HG03520 (cell line): ENCODE results near the gene SLC35F4.
"Not testable (repeated sequence)": the region's sequence is repeated elsewhere in the genome, so short reads cannot be mapped to it uniquely, and the experiment has no call there.

Experiments
- ATAC-seq: cut with Tn5 transposase; IDR thresholded peaks from one replicate; pipeline ENCODE4 v1.9.1; 2021; ENCODE audit warnings: mild to moderate bottlenecking, moderate library complexity; ENCODE audit not compliant: unreplicated experiment

SLC35F4 gene

DNA sequence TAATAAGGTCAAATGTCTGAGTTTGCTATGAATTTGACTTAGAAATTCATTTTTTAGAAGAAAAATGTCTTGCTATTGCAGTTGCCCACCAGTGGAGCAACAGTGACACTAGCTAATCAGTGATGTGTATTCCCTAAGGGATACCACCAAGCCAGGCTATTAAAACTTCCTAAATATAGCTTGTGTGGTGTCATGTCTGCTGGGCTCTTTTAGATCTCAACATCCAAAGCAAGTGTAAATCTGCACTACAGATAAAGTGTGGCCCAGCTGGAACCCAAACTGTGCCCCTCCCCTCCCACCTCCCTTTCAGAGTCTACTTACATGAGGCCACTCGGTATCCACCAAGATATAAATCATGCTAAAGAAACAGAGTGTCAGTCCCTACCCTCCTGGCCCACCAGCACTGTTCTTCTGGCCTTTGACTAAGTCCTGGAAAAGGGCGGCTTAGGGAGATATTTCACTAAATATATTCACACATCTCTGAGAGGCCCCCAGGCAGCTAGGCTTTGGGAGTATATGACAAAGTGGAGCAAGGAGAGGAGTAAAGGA lies 53.8 kb downstream of the SLC35F4 start:
- ATAC-seq: no peak

DNA sequence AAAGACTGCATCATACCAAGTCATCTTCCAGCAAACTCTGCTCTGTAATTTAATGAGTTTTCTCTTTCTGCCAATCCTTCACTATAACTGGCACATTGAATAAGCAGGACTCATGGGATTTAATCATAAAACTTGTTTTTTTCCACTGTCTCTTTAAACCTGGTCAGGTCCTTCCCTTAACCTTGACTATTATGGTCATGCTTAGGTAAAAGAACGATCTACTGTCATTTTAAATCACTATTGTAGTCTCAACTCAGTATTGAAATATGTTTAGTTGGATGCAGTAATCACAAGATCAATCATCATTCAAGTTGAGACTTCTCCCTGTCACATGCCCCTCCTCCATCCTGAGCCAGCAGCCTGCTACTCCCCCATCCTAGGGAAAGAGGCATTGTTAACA lies 56.1 kb downstream of the SLC35F4 start:
- ATAC-seq: no peak

DNA sequence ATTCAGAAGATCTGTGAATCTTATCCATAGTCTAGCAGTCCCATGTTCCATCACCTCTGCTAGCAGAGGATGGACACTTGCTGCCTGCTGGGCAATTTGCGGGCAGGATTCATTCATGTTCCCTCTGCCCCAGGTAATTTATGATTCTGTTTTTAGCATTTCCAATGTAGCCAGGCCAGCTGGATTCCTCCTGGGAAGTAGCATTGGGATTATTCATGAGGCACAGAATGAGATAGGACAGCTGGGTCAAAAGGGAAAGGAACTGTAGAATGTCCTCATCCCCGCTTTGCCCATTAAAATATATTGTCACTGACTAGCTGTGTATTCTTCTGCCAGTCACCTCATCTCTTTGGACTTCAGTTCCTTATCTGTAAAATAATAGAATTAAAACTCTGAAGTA lies 68.7 kb downstream of the SLC35F4 start:
- ATAC-seq: no peak

DNA sequence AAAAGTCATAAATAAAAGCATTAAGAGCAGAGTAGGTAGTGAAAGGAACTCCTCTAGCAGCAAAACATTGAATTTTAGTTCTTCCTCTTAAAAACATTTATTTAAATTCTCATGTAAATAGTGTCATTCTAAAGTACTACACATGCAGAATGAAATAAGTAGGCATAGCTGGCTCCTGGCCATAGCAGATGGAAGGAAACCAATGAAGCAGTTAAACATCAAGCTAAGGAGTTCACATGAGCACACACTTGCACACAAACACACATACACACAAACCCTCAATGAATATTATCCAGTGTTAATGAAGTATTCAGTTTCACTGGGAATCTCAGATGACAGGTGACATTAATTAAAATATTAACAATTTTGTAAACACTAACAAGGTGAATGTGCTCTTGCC lies 69.3 kb downstream of the SLC35F4 start:
- ATAC-seq: no peak

DNA sequence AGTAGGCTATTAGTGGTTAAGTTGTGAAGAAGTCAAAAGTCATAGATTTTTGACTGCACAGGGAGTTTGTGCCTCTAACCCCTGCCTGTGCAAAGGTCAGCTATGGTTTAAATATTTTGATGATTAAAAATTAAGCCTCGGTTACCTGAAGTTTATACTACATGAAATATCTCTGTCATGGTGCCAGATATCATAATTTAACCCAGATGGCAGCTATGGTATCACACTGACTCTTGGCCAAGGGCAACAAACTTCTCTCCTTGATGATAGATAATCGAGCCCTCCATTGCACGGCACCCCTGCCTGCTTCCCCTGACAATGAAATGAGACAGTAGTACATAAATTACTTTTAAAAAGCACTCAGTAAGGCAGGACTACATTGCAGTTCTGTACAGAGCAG lies 80.8 kb downstream of the SLC35F4 start:
- no peak for ATAC-seq

DNA sequence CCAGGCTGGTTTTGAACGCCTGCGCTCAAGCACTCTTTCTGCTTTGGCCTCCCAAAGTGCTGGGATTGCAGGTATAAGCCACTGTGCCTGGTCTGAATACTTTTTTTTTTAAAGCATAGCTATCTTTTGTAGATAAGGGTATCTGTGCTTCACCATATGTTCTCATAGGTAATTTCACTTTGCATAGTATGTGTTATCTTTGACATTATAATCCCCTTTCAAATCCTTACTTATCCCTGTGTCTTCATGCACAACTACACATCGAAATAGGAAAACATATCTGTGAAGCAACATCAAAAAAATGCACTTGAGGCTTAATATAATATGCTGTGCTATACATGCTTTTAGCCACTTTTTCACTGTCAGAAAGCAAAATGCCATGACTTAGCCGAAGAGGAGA lies 94.1 kb downstream of the SLC35F4 start:
- no peak for ATAC-seq

DNA sequence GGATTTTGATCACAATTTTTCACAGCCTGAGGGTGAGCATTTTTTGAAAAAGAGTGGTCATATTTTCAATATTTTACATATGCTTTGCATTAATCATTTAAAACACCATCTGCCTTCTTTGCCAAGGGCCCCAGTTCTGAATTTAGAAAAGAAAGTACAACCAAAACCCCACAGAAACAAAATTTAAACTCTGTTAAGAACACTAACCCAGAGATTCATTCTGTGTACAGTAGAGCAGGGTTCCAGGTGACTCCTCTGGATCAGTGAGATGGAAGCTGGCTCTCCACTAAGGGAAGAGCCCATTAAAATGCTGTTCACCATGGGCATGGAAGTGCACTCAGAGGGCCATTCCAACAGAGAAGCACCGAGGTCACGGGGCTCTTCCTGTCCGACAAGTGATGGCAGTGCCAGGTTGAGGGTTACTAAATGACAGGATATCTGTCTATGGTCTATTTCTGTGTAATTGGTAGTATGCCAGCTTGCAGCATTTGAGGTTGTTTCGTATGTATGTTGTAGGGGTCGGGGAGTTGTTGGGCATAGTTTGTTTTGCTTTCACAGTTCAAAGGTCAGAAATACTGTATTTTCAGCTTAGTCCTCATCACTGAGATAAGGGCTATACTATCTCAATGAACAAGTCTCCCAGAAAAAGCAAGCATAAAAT lies 95.9 kb downstream of the SLC35F4 start:
- no peak for ATAC-seq

DNA sequence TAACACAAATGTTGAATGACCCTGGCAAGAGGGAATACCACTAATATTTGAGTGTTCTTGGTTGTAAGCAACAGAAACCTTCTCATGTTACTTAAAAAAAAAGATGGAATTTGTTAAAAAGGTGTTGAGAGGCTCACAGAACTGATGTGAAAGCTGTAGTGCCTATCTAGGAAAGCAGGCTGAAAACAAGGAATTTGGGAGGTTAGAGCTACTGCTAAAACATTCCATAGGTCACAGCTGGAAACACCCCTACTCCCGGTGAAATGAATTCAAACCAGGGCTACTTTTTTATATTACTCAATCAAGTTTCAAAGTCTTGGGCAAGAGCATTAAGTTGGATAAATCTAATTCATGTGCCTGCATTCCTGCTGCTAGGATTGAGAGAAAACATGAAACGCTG lies 104.1 kb downstream of the SLC35F4 start:
- no peak for ATAC-seq

DNA sequence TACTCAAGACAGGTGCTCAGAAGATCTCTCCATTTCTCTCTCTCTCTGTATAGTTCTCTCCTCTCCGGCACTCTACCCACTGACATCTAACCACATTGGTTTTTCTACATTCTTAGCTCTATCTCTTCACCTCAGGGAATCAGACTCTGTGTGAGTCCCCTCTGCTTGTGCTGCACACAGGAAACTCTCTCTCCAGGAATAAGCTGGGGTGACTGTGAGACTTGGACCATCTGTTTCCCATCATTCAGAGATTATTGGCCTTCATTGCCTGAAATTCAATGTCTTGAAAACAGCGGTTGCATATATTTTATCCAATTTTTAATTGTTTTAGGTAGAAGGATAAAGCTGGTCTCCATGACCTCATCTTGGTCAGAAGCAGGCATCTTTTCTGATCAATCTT lies 105.0 kb downstream of the SLC35F4 start:
- ATAC-seq: no peak

DNA sequence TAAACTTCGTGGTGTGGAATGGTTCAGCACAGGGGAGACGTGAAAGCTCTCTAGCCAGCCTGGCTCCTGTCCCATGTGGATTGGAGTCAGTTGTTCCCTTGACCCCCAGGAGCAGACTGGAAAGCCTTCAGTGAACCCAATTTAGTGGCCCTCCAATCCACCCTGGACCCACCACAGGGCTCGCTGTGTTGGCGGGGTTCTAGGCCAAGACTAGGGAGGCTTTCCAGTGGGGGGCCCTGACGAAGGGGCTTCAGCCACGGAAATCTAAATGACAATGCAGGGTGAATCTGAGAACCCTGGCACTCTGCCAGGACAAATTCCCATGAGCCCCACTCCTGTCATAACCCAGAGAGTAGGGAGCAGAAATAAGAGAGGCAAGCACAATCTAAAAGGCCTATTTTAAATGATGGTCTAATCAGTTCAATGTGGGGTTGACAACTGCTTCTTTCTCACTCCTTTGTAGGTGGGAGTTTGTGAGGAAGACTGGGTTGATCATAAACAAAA lies 110.8 kb downstream of the SLC35F4 start:
- no peak for ATAC-seq

DNA sequence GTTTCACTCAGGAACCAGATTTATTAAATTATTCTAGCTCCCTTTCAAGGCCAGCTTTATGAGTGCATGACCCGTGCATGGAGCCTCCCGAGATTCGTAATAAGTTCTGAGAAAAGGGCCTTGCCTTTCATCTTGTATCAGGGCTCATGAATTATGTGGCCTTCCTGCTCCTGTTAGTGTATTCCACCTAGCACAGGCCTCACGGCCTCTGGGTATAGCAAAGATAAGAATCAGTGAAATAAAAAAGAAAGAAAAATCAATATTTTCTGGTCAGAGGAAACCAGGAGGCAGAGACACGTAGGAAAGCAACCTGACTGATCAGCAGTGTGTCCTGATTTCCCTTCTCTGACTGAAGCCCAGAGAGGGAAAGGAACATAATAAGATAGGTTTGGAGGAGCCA lies 111.4 kb downstream of the SLC35F4 start:
- no peak for ATAC-seq

DNA sequence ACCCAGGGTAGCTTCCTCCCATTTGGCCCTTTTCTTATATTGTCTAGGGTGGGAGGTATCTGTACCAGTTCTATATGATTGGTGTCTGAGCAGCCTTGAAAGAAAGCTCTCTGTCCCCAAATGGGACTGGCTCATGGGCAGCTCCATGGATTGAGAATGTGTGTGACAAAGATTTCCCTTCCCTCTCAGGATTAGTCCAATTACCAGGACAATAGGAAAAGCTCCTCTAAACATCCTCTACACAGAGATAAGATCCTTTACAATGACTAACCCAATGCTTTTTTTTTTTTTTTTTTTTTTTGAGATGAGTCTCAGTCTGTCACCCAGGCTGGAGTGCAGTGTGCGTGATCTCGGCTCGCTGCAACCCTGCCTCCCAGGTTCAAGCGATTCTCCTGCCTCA lies 112.1 kb downstream of the SLC35F4 start:
- ATAC-seq: no peak

DNA sequence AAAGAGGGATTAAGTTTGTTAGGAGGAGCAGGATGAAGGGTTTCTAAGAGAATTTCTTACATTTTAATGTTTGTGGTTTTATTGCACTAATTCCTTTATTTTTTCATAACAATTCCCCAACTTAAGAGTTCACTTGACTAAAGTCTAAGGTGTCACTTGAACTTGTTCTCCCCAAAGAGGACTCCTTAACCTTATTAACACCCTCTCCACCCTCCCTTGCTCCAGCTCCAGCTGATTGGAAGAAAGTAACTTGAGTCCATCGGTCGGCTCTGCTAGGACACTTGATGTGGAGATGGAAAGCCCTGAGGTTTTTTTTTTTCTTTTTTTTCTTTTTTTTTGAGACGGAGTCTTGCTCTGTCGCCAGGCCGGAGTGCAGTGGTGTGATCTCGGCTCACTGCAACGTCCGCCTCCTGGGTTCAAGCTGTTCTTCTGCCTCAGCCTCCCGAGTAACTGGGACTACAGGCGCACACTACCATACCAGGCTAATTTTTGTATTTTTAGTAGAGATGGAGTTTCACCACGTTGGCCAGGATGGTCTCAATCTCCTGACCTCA lies 113.7 kb downstream of the SLC35F4 start:
- ATAC-seq: not testable (repeated sequence)

DNA sequence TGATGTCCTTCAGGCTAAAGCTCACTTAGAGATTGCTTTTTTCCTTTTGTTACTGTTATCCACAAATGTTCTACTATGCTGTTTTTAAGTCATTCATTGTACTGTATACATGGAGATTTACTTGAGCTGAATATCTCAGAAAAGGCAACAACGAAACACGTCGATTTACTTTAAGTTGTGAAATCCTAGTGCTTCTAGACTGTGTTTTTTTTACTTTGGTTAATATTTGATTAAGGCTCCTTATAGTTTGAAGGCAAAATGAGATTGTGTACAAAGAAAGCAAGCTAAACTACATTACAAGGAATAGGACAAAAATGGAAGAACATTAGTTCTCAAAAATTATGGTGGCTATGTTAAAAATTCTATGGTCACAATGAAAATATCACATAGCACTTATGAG lies 114.5 kb downstream of the SLC35F4 start:
- no peak for ATAC-seq

DNA sequence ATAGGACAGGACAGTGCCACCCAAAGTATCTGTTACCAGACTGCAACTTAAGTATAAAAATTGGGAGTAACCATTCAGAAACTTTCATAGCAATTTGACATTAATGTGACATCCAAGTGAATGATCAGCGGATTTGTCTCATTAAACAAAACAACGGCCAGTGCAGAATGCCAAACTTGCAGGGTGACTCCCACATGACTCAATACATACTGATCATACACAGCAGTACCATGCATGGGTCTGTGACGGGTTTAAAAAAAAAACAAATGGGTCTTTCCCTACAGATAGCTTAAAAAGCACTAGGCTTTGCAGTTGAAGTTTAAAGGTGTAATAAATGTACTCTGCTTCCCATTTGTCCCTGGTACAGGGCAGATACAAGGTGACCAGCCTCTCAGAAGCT lies 116.6 kb downstream of the SLC35F4 start:
- no peak for ATAC-seq

DNA sequence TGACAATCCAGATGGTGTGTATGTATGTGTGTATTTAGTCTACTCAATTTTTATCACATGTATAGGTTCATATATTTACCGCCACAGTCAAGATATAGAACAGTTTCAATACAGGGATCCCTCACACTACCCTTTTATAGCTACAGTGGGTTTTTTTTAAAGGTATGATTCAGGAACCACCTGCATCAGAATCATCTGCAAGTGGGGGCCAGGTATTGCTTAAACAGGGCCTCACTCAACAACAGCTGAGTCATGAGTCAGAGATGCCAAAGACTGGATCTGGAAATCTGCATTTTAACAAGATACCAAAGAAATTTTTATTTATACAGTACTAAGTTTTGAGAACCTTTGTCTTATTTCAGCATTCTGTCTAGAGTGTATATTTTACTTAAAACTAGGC lies 117.6 kb downstream of the SLC35F4 start:
- no peak for ATAC-seq

DNA sequence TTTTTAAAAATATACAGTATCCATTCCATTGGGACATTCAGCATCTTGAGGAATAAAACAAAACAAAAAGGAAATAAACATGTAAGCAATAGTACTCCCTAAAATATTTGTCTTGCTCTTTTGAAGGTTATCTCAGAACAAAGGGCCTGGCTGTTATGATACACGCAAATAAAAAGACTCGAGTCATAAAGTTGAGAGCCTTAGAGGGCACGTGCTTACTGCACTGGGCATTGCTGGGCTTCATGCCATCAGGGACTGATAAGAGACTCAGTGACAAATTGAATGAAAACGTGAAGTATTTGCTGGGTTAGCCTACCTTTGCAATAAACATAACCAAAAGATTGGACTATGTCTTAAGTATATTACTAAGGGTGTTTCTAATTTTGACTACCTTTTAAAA lies 118.9 kb downstream of the SLC35F4 start:
- no peak for ATAC-seq

DNA sequence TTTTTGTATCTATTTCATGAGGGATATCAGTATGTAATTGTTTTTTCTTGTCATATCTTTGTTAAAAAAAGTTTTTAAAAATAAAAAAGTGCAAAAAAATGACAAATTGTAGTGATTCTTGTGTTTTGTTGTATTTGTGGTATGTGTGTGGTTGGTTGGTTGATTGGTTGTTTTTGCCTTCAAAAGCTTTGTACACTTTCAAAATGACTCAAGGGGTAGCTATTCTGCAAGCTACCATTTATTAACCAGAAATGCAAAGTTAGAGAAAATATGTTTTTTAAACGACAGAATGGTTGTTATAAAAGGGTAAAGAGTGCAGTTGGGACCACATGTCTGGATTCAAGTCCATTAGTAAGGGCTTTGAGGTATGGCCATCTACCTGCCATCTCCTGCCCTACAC lies 119.3 kb downstream of the SLC35F4 start:
- ATAC-seq: no peak

DNA sequence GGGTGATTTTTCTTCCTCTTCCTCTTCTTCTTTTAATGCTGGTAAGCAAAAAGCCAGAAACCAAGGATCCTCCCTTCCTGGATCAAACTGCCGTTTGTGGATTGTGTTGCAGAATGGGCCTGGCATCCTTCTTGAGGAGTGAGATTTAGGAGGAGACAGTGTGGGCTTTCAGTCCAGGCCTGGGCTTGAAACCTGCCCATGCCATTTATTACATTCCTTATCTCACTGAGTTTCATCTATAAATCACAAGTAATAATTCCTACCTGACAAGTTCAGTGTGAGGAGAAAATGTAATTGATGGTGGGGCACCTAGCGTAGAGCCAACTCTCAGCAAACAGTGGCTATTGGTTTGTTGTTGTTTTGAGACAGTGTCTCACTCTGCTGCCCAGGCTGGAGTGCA lies 126.4 kb downstream of the SLC35F4 start:
- no peak for ATAC-seq

DNA sequence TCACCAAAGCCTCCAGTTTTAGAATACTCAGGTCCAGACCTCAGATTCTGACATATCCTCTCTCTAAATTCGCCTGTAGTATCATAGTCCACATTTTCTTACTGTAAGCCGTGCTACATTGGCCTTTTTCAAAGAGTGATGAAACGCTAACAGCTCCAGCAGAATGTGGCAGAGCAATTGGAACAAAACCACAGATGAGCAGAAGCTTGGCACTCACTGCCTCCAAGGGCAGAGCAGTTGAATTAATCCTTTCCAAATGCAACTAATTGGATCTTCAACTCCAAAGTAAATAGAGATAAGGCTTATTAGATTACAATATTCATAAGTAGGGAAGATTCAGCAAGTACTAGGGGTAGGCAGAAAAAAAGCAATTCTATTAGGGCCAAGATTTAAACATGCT lies 128.3 kb downstream of the SLC35F4 start:
- no peak for ATAC-seq

DNA sequence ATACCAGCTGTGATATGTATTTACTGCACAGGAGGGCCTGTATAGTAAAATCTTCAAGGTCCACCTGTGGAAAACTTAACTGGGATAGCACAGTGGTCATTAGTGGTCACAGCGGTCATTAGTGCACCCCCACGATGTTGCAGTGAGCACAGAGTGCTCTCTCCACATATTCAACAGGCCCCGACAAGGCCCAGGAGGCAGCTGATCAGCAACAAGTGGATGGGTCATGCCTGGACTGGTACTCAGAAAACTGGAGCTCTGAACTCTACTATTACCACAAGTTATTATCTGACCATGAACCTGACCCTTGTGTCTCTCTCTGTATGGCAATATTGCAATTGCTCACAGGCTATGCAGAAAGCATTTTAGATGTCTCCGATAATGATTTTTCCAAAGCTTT lies 129.5 kb downstream of the SLC35F4 start:
- no peak for ATAC-seq

DNA sequence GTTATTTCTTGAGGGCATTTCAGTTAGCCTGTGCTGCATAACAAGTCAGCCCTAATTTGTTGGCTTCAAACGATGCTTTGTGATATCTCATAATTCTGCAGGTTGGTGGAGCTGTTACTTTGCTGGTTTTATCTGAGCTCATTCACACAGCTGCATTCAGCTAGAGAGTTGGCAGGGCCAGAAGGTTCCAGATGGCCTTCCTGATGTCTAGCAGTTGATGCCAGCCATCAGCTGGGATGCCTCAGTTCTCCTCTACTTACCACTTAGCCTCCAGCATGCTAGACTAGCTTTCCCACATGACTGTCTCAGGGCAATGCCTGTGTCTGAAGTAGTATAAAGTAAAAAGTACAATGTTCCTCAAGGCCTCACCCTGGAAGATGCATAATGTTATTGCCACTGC lies 130.6 kb downstream of the SLC35F4 start:
- ATAC-seq: no peak
